Measurements from ENCODE around the gene F7.

GRCh38 chr13:113141601-113141970 is 36.0 kb downstream of the F7 start:
- TF ChIP-seq EZH2 (IDR thresholded peaks at IDR 0.05; ENCODE audit: low read length, missing control alignments), result no peak
- TF ChIP-seq, protein P1, sequence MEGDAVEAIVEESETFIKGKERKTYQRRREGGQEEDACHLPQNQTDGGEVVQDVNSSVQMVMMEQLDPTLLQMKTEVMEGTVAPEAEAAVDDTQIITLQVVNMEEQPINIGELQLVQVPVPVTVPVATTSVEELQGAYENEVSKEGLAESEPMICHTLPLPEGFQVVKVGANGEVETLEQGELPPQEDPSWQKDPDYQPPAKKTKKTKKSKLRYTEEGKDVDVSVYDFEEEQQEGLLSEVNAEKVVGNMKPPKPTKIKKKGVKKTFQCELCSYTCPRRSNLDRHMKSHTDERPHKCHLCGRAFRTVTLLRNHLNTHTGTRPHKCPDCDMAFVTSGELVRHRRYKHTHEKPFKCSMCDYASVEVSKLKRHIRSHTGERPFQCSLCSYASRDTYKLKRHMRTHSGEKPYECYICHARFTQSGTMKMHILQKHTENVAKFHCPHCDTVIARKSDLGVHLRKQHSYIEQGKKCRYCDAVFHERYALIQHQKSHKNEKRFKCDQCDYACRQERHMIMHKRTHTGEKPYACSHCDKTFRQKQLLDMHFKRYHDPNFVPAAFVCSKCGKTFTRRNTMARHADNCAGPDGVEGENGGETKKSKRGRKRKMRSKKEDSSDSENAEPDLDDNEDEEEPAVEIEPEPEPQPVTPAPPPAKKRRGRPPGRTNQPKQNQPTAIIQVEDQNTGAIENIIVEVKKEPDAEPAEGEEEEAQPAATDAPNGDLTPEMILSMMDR (conservative IDR thresholded peaks at IDR 0.05 in 1 of 2, IDR thresholded peaks at IDR 0.05 in 1 of 2; ENCODE audit: low read depth in 1 of 2, low read length in 2 of 2), result no peak

All from fibroblast of lung (primary cell).